ENCODE results near the gene MAK.

MAK gene

GRCh38 chr6:10720265-10720959, 117.9 kb downstream of the MAK start:
- H3K27ac Mint-ChIP-seq: no peak overlapping the region
- H3K27me3 Mint-ChIP-seq (ENCODE audit: low read depth): no peaks in the 10 kb centered on the region
- H3K9me3 Mint-ChIP-seq: no peaks in the 10 kb centered on the region
- H3K36me3 Mint-ChIP-seq (ENCODE audit: low read depth): peaks cover 6% of the 10 kb centered on the region
- peaks cover 25% of the 10 kb centered on the region for H3K4me1 Mint-ChIP-seq
- no peak for TF ChIP-seq CTCF (IDR thresholded peaks at IDR 0.05; ENCODE audit: unreplicated experiment in 3 of 3)
- H3K4me3 Mint-ChIP-seq: no peak overlapping the region

- Mint-ChIP-seq H3K36me3 (ENCODE audit: low read depth) (peaks cover 4% of the 10 kb centered on the region), H3K4me1 (peaks cover 22% of the 10 kb centered on the region), H3K4me3 (no peak overlapping the region), H3K27ac (no peak overlapping the region), H3K27me3 (ENCODE audit: low read depth) (no peaks in the 10 kb centered on the region), H3K9me3 (no peaks in the 10 kb centered on the region)
- TF ChIP-seq CTCF (IDR thresholded peaks at IDR 0.05; ENCODE audit: unreplicated experiment in 3 of 3): no peak
These were observed 118.4 kb downstream of the MAK start for GRCh38 chr6:10719964-10720264.

- Mint-ChIP-seq H3K4me1 (peaks cover 22% of the 10 kb centered on the region), H3K4me3 (no peak overlapping the region), H3K36me3 (ENCODE audit: low read depth) (peaks cover 4% of the 10 kb centered on the region), H3K9me3 (no peaks in the 10 kb centered on the region), H3K27ac (no peak overlapping the region), H3K27me3 (ENCODE audit: low read depth) (no peaks in the 10 kb centered on the region)
- no peak for TF ChIP-seq CTCF (IDR thresholded peaks at IDR 0.05; ENCODE audit: unreplicated experiment in 3 of 3)
These were observed 118.9 kb downstream of the MAK start for GRCh38 chr6:10719296-10719963.

GRCh38 chr6:10713962-10714361, 124.4 kb downstream of the MAK start:
- Mint-ChIP-seq H3K4me1 (no peaks in the 10 kb centered on the region), H3K4me3 (no peak overlapping the region), H3K9me3 (no peaks in the 10 kb centered on the region), H3K27me3 (ENCODE audit: low read depth) (no peaks in the 10 kb centered on the region), H3K36me3 (ENCODE audit: low read depth) (peaks cover 3% of the 10 kb centered on the region), H3K27ac (no peak overlapping the region)
- no peak for TF ChIP-seq CTCF (IDR thresholded peaks at IDR 0.05; ENCODE audit: unreplicated experiment in 3 of 3)

Data from nephron (organoid).